OCI-LY3 (cell line): ENCODE data around the gene CUL7.
"Not testable (repeated sequence)": the region's sequence is repeated elsewhere in the genome, so short reads cannot be mapped to it uniquely, and the experiment has no call there.

Source experiments
- H2AFZ ChIP-seq: fragments of 200-600, 300-600 bp; shearing (Covaris generic); 2 replicates; pipeline ENCODE4 v1.6.0; 2014; ENCODE audit warnings: antibody characterized with exemption, low read depth, low read length
- H3K27ac ChIP-seq: fragments of 200-600, 300-600 bp; sonication (generic); 2 replicates; pipeline ENCODE4 v1.5.1; 2014; ENCODE audit warnings: mild to moderate bottlenecking, low read length, moderate library complexity, mixed read lengths
- H3K27me3 ChIP-seq: fragments of 200-600, 300-600 bp; sonication (generic); 2 replicates; pipeline ENCODE4 v1.6.1; 2014; ENCODE audit warnings: low read depth, low read length, mixed read lengths
- H3K36me3 ChIP-seq: fragments of 200-600, 300-600 bp; sonication (generic); replicated peaks from 2 replicates; pipeline ENCODE3; 2014; ENCODE audit warnings: low read depth, low read length, mixed read lengths
- H3K4me1 ChIP-seq: fragments of 300-600, 200-600 bp; sonication (generic); 2 replicates; pipeline ENCODE4 v1.6.1; 2014; ENCODE audit warnings: low read length, mixed read lengths
- H3K4me2 ChIP-seq: fragments of 200-600, 300-600 bp; sonication (generic); 2 replicates; pipeline ENCODE4 v1.6.1; 2014; ENCODE audit warnings: low read length, mixed read lengths
- H3K4me3 ChIP-seq: fragments of 300-600, 200-600 bp; sonication (generic); 2 replicates; pipeline ENCODE4 v1.5.1; 2014; ENCODE audit warnings: antibody characterized with exemption, mild to moderate bottlenecking, low read length, moderate library complexity
- H3K79me2 ChIP-seq: fragments of 300-600, 200-600 bp; shearing (Covaris generic); 2 replicates; pipeline ENCODE4 v1.6.1; 2014; ENCODE audit warnings: mild to moderate bottlenecking, low read length, mixed read lengths
- H3K9ac ChIP-seq: fragments of 300-600, 200-600 bp; shearing (Covaris generic); 2 replicates; pipeline ENCODE4 v1.6.0; 2014; ENCODE audit warnings: mild to moderate bottlenecking, low read length, moderate library complexity
- H3K9me3 ChIP-seq: fragments of 200-600, 300-600 bp; shearing (Covaris generic); 2 replicates; pipeline ENCODE4 v1.6.1; 2014; ENCODE audit warnings: low read length, mixed read lengths; ENCODE audit not compliant: insufficient read depth
- H4K20me1 ChIP-seq: fragments of 200-600, 300-600 bp; sonication (generic); 2 replicates; pipeline ENCODE4 v1.6.1; 2016; ENCODE audit warnings: low read length, mixed read lengths; ENCODE audit not compliant: insufficient read depth
- EZH2phosphoT487 ChIP-seq: fragments of 200-600 bp; shearing (Covaris generic); IDR thresholded peaks from 2 replicates; pipeline ENCODE4 v1.6.1; 2018; ENCODE audit warnings: antibody characterized with exemption, mixed run types, low read depth
- TF ChIP-seq, protein P1 (sequence below): fragments of 200-600, 300-600 bp; sonication (generic); IDR thresholded peaks from 2 replicates; pipeline ENCODE4 v1.5.1; 2014; ENCODE audit warnings: antibody characterized with exemption, low read length, low read depth

Gene CUL7

DNA sequence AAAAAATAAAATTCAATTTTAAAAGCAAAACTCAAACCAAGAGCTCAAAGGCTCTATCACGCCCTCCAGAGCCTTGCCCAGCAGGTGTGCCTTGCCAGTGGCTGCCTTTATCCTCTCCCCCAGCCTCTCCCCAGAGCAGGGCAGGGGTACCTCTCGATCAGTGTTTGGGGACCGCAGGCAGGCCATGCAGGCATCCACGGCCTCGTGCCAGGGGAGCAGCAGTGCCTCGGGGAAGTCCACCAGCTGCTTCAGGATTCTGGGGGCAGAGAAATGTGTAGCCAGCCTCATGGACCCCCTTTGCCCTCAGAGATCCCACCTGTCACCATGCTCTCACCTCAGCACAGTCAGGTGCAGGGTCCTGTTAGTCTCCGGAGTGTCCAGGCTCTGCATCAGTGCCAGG, 5.7 kb downstream of the CUL7 start:
- Histone ChIP-seq H3K79me2 (peaks cover 10% of the 10 kb centered on the region), H3K4me2 (no peak overlapping the region), H3K9me3 (no peaks in the 10 kb centered on the region), H4K20me1 (no peaks in the 10 kb centered on the region), H3K36me3 (peaks cover 55% of the 10 kb centered on the region), H3K9ac (no peak overlapping the region), H3K4me1 (peaks cover 6% of the 10 kb centered on the region; the same call in 1 of the 2 replicates), H3K27ac (no peak overlapping the region), H3K27me3 (no peaks in the 10 kb centered on the region), H2AFZ (no peak overlapping the region), H3K4me3 (no peak overlapping the region)
- TF ChIP-seq, protein P1, sequence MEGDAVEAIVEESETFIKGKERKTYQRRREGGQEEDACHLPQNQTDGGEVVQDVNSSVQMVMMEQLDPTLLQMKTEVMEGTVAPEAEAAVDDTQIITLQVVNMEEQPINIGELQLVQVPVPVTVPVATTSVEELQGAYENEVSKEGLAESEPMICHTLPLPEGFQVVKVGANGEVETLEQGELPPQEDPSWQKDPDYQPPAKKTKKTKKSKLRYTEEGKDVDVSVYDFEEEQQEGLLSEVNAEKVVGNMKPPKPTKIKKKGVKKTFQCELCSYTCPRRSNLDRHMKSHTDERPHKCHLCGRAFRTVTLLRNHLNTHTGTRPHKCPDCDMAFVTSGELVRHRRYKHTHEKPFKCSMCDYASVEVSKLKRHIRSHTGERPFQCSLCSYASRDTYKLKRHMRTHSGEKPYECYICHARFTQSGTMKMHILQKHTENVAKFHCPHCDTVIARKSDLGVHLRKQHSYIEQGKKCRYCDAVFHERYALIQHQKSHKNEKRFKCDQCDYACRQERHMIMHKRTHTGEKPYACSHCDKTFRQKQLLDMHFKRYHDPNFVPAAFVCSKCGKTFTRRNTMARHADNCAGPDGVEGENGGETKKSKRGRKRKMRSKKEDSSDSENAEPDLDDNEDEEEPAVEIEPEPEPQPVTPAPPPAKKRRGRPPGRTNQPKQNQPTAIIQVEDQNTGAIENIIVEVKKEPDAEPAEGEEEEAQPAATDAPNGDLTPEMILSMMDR, result no peak
- no peak for TF ChIP-seq EZH2phosphoT487

DNA sequence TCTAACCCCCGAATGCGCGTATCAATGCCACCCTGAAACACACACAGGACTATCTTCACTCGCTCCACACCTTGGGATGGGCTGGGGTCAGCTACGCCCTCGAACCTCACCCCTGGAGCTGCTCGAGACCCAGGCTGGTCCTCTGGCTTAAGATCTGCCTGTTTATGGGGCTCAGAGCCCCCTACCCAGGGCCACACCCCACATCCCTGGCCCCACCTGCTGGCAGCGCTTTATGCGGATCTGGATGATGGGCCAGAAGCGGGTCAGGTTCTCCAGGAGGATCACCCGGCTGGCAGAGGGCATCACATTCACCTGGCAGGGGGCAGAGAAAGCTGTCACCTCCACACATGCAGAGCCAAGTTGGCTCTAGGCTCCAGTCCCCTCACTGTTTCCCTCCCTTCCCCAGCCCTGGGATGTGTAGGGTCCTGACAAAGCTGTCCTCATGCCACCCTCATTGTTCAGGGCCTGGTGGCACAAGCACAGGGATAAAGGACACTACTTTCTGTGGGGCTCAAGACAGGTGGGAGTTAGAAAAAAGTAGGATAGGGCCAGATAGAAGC, 8.2 kb downstream of the CUL7 start:
- peaks cover 58% of the 10 kb centered on the region for H3K36me3 ChIP-seq
- TF ChIP-seq EZH2phosphoT487, result no peak
- TF ChIP-seq, protein P1, result no peak

DNA sequence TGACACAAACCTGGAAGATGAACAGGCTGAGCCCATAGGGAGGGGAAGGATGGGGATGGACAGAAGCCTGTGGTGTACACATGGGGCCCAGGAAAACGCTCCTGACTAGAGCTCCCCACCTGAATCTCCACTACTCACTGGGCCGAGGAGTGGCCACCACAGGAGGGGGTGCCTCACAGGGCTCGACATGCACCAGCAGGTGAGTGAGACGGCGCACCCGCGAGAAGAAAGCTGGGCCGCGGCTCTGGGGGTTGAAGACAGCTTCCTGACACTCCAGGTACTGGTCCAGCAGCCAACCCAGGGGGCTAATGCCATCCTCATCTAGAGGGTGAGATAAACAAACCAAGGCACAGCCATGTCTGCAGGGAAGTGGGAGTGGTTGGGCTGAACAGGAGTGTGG, 10.3 kb downstream of the CUL7 start:
- TF ChIP-seq EZH2phosphoT487, result no peak
- TF ChIP-seq, protein P1, result no peak
- Histone ChIP-seq H3K9me3 (no peaks in the 10 kb centered on the region), H3K4me3 (no peak overlapping the region), H3K27ac (no peak overlapping the region), H4K20me1 (no peaks in the 10 kb centered on the region), H3K36me3 (peaks cover 54% of the 10 kb centered on the region), H3K4me1 (no peaks in the 10 kb centered on the region), H3K79me2 (no peaks in the 10 kb centered on the region), H3K4me2 (no peak overlapping the region), H3K27me3 (no peaks in the 10 kb centered on the region), H2AFZ (no peak overlapping the region), H3K9ac (no peak overlapping the region)

More for the DNA sequence above, 8.2 kb downstream of the CUL7 start:
- Histone ChIP-seq H3K79me2 (no peaks in the 10 kb centered on the region), H3K4me1 (no peaks in the 10 kb centered on the region), H3K9ac (no peak overlapping the region), H3K27me3 (no peaks in the 10 kb centered on the region), H3K9me3 (no peaks in the 10 kb centered on the region), H3K4me3 (no peak overlapping the region), H3K27ac (no peak overlapping the region), H4K20me1 (no peaks in the 10 kb centered on the region), H3K4me2 (no peak overlapping the region), H2AFZ (no peak overlapping the region)

DNA sequence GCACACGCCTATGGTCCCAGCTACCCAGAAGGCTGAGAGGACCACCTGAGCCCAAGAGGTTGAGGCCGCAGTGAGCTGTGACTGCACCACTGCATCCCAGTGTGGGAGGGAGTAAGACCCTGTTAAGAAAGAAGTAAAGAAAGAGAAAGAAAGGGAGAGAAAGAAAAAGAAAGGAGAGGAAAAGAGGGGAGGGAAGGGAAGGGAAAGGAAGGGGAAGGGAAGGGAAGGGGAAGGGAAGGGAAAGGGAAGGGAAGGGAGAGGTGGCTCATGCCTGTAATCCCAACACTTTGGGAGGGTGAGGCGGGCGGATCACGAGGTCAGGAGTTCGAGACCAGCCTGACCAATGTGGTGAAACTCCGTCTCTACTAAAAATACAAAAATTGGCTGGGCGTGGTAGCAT, 12.2 kb downstream of the CUL7 start:
- H3K4me3 ChIP-seq, H4K20me1 ChIP-seq, H3K79me2 ChIP-seq, H2AFZ ChIP-seq, H3K4me2 ChIP-seq, H3K27me3 ChIP-seq, H3K27ac ChIP-seq, H3K4me1 ChIP-seq, H3K9ac ChIP-seq, H3K9me3 ChIP-seq: not testable (repeated sequence)
- H3K36me3 ChIP-seq, result peaks cover 58% of the 10 kb centered on the region
